SK-N-SH (cell line): ENCODE data around the gene CLASP1. TPM values are rescaled to one million over a fixed set of nuclear protein-coding genes. Genes with fewer than 3 reads are reported as not detected.

Experiments
- CTCF ChIA-PET: fragments of 300-600, 350-600 bp; formaldehyde crosslinking; extraction: SDS; loops from one replicate; lab custom pipeline; 2021; lab: Yijun Ruan, JAX
- POLR2A ChIA-PET: fragments of 350-600 bp; sonication (Branson Sonifier 250); formaldehyde crosslinking; extraction: SDS; loops from one replicate; lab custom pipeline; 2020; ENCODE audit warnings: antibody characterized with exemption, inconsistent platforms; lab: Yijun Ruan, JAX
- DNase-seq: peaks from one replicate; pipeline ENCODE4 v3.0.0; 2012
- H2AFZ ChIP-seq: fragments of 200-600 bp; sonication (generic); 2 replicates; pipeline ENCODE4 v1.8.1; 2016; ENCODE audit warnings: antibody characterized with exemption, mild to moderate bottlenecking, low read depth
- H3F3A ChIP-seq: fragments of 200-600 bp; sonication (generic); replicated peaks from 2 replicates; pipeline ENCODE3; 2016; ENCODE audit warnings: antibody characterized with exemption, mild to moderate bottlenecking; ENCODE audit not compliant: insufficient read depth
- H3K27ac ChIP-seq, 2 experiments: fragments of 200-500 bp in 1 of 2; fragments of 200-600 bp in 1 of 2; sonication (Bioruptor generic) in 1 of 2; sonication (generic), shearing (Covaris generic) in 1 of 2; 2 replicates each; pipeline versions ENCODE4 v1.5.1 to v1.6.1; 2014 to 2016; ENCODE audit warnings: low read depth in 2 of 2, inconsistent platforms in 1 of 2, low read length in 1 of 2, mild to moderate bottlenecking in 1 of 2, mixed read lengths in 1 of 2
- H3K27me3 ChIP-seq: fragments of 200-600 bp; sonication (generic), shearing (Covaris generic); 2 replicates; pipeline ENCODE4 v1.6.1; 2016; ENCODE audit warnings: mixed run types; ENCODE audit not compliant: insufficient read depth
- H3K36me3 ChIP-seq, 2 experiments: fragments of 200-500 bp in 1 of 2; fragments of 200-600 bp in 1 of 2; sonication (Bioruptor generic) in 1 of 2; sonication (generic) in 1 of 2; replicated peaks in 1 of 2; 2 replicates each; pipeline versions ENCODE3 to v1.5.1; 2014 to 2016; ENCODE audit warnings: low read length in 1 of 2, mild to moderate bottlenecking in 1 of 2; ENCODE audit not compliant: insufficient read depth in 2 of 2, control insufficient read depth in 1 of 2
- H3K4me1 ChIP-seq, 2 experiments: fragments of 200-500 bp in 1 of 2; fragments of 200-600 bp in 1 of 2; sonication (Bioruptor generic) in 1 of 2; sonication (generic), shearing (Covaris generic) in 1 of 2; 2 replicates each; pipeline versions ENCODE4 v1.5.1 to v1.6.1; 2014 to 2016; ENCODE audit warnings: low read depth in 1 of 2, low read length in 1 of 2, mixed run types in 1 of 2; ENCODE audit not compliant: insufficient read depth in 2 of 2, control insufficient read depth in 1 of 2
- H3K4me2 ChIP-seq: fragments of 200-600 bp; sonication (generic), shearing (Covaris generic); 2 replicates; pipeline ENCODE4 v1.6.1; 2017; ENCODE audit warnings: mixed run types
- H3K4me3 ChIP-seq, 2 experiments: fragments of 200-500 bp in 1 of 2; fragments of 200-600 bp in 1 of 2; sonication (Bioruptor generic) in 1 of 2; sonication (generic), shearing (Covaris generic) in 1 of 2; 2 replicates each; pipeline versions ENCODE4 v1.5.1 to v1.8.1; 2014 to 2016; ENCODE audit warnings: low read depth in 2 of 2, inconsistent platforms in 1 of 2, low read length in 1 of 2, mild to moderate bottlenecking in 1 of 2, mixed read lengths in 1 of 2, moderate library complexity in 1 of 2
- H3K79me2 ChIP-seq: fragments of 200-600 bp; sonication (generic); 2 replicates; pipeline ENCODE4 v1.8.1; 2017; ENCODE audit warnings: mild to moderate bottlenecking; ENCODE audit not compliant: insufficient read depth
- H3K9ac ChIP-seq: fragments of 200-600 bp; sonication (generic); 2 replicates; pipeline ENCODE4 v1.6.1; 2017; ENCODE audit warnings: mixed run types
- H3K9me2 ChIP-seq: fragments of 200-600 bp; sonication (generic); 2 replicates; pipeline ENCODE4 v1.6.1; 2017; ENCODE audit warnings: mixed run types
- H3K9me3 ChIP-seq: fragments of 200-600 bp; sonication (generic); 2 replicates; pipeline ENCODE4 v1.6.1; 2017; ENCODE audit warnings: mixed run types, mild to moderate bottlenecking, moderate library complexity
- H4K20me1 ChIP-seq: fragments of 200-600 bp; sonication (generic); 2 replicates; pipeline ENCODE4 v1.6.1; 2017; ENCODE audit warnings: mild to moderate bottlenecking, mixed run types; ENCODE audit not compliant: insufficient read depth
- ELF1 ChIP-seq: IDR thresholded peaks from 2 replicates; pipeline ENCODE4 v1.4.0; 2012
- FOXJ3 ChIP-seq: sonication (generic); formaldehyde crosslinking; IDR thresholded peaks from 2 replicates; pipeline ENCODE4 v1.5.1; 2020; ENCODE audit warnings: mild to moderate bottlenecking, missing genetic modification reagents
- GABPA ChIP-seq: IDR thresholded peaks from 2 replicates; pipeline ENCODE4 v1.4.0; 2012; ENCODE audit warnings: low read depth, mild to moderate bottlenecking
- IRF3 ChIP-seq: fragments of 150-350 bp; IDR thresholded peaks from 2 replicates; pipeline ENCODE4 v1.6.1; 2016; ENCODE audit warnings: mild to moderate bottlenecking, low read depth, low read length
- JUND ChIP-seq: IDR thresholded peaks from 2 replicates; pipeline ENCODE4 v1.4.0; 2012
- MEF2A ChIP-seq: IDR thresholded peaks from 2 replicates; pipeline ENCODE4 v1.4.0; 2012; ENCODE audit warnings: low read depth, borderline replicate concordance
- MXI1 ChIP-seq: IDR thresholded peaks from 2 replicates; pipeline ENCODE4 v1.6.1; 2012; ENCODE audit warnings: mild to moderate bottlenecking, low read depth, low read length, improper control_type of control experiment
- NFIC ChIP-seq: IDR thresholded peaks from 2 replicates; pipeline ENCODE4 v1.4.0; 2012; ENCODE audit warnings: borderline replicate concordance
- PBX3 ChIP-seq: IDR thresholded peaks from 2 replicates; pipeline ENCODE4; 2012
- POLR2AphosphoS5 ChIP-seq: IDR thresholded peaks from 2 replicates; pipeline ENCODE4 v1.6.1; 2012; ENCODE audit warnings: low read depth, low read length
- RAD21 ChIP-seq: IDR thresholded peaks from 2 replicates; pipeline ENCODE4 v1.6.1; 2012; ENCODE audit warnings: mild to moderate bottlenecking, low read length
- REST ChIP-seq: IDR thresholded peaks from 2 replicates; pipeline ENCODE4 v1.6.1; 2012; ENCODE audit warnings: mild to moderate bottlenecking, low read depth, low read length, moderate library complexity
- RXRA ChIP-seq: IDR thresholded peaks from 2 replicates; pipeline ENCODE4 v1.4.0; 2012; ENCODE audit warnings: low read depth, mild to moderate bottlenecking, borderline replicate concordance
- TAF1 ChIP-seq: IDR thresholded peaks from 2 replicates; pipeline ENCODE4 v1.6.1; 2012; ENCODE audit warnings: low read depth, mild to moderate bottlenecking, low read length, moderate library complexity, borderline replicate concordance
- TEAD4 ChIP-seq: IDR thresholded peaks from 2 replicates; pipeline ENCODE4 v1.4.0; 2012; ENCODE audit warnings: mild to moderate bottlenecking, borderline replicate concordance; ENCODE audit not compliant: insufficient read depth
- USF1 ChIP-seq: IDR thresholded peaks from 2 replicates; pipeline ENCODE4 v1.4.0; 2012; ENCODE audit warnings: low read depth, borderline replicate concordance
- YY1 ChIP-seq: IDR thresholded peaks from 2 replicates; pipeline ENCODE4 v1.4.0; 2012; ENCODE audit warnings: low read depth, mild to moderate bottlenecking
- ZBTB33 ChIP-seq: IDR thresholded peaks from 2 replicates; pipeline ENCODE4 v1.4.0; 2012; ENCODE audit warnings: low read depth, borderline replicate concordance
- WGBS: methylation state at CpG from one replicate; pipeline ENCODE4 v1.1.6; 2017; ENCODE audit warnings: low lambda C conversion rate; 5-methylcytosine and 5-hydroxymethylcytosine counted together
- polyA plus RNA-seq, 3 experiments: library from polyadenylated mRNA; depleted of rRNA; stranded (reverse); fragments of >200 nt; gene quantifications; 2 replicates each; pipeline ENCODE4 v1.2.3, GENCODE V29; 2012

Gene CLASP1
- polyA plus RNA-seq, 1 of the 3 experiments (the other 2 are of a cell fraction): 4.9 TPM

GRCh38 chr2:121420486-121420885 is 228.8 kb downstream of the CLASP1 start:
- ChIA-PET CTCF (interaction anchor here (1.4 to 1.9 kb wide), 2 partner anchors 18 to 21 kb away, joined by 4 to 7 read pairs; no protein-coding TSS in a partner anchor), POLR2A (no interaction called here)
- Histone ChIP-seq H3K9me2 (no peaks in the 10 kb centered on the region), H3K9ac (no peak overlapping the region), H3F3A (no peaks in the 10 kb centered on the region), H2AFZ (no peak overlapping the region), H3K27ac (no peak overlapping the region), H4K20me1 (no peaks in the 10 kb centered on the region), H3K36me3 (peaks cover 42 to 74% of the 10 kb centered on the region in 2 experiments), H3K4me3 (no peak overlapping the region), H3K79me2 (peaks cover 4% of the 10 kb centered on the region; the same call in 1 of the 2 replicates), H3K4me1 (no peaks in the 10 kb centered on the region; a peak in 1 of 4 replicates), H3K4me2 (no peak overlapping the region), H3K9me3 (no peaks in the 10 kb centered on the region), H3K27me3 (no peaks in the 10 kb centered on the region)
- WGBS: 93% methylated on average over 5 of the region's 5 CpGs
- no peak for DNase-seq
- TF ChIP-seq POLR2AphosphoS5 (no peak), YY1 (no peak), FOXJ3 (CRISPR knock-in tag) (no peak), MXI1 (no peak), REST (no peak)

- no peaks in the 10 kb centered on the region for H4K20me1 ChIP-seq
- DNase-seq: no peak
- H3F3A ChIP-seq: no peaks in the 10 kb centered on the region
- ChIA-PET POLR2A (no interaction called here), CTCF (interaction anchor here (1.0 to 1.9 kb wide), 2 partner anchors 17 to 22 kb away, joined by 3 to 4 read pairs; no protein-coding TSS in a partner anchor)
- H3K27me3 ChIP-seq: no peaks in the 10 kb centered on the region
- no peaks in the 10 kb centered on the region for H3K9me3 ChIP-seq
- H3K9me2 ChIP-seq: no peaks in the 10 kb centered on the region
- WGBS: 95% methylated on average over 3 of the region's 3 CpGs
- H3K79me2 ChIP-seq: peaks cover 4% of the 10 kb centered on the region; the same call in 1 of the 2 replicates
- H3K4me2 ChIP-seq: no peak overlapping the region
- H3K4me1 ChIP-seq: no peaks in the 10 kb centered on the region; a peak in 1 of 4 replicates
- H2AFZ ChIP-seq: no peak overlapping the region
- no peak overlapping the region for H3K27ac ChIP-seq
- H3K4me3 ChIP-seq: no peak overlapping the region
- H3K9ac ChIP-seq: no peak overlapping the region
- H3K36me3 ChIP-seq: peaks cover 29 to 69% of the 10 kb centered on the region in 2 experiments
- TF ChIP-seq USF1: no peak
- TF ChIP-seq RXRA: no peak
- no peak for TF ChIP-seq MEF2A
- TF ChIP-seq RAD21: no peak
- TF ChIP-seq ZBTB33: no peak
- TF ChIP-seq JUND: no peak
- TF ChIP-seq IRF3: no peak
- TF ChIP-seq TEAD4: no peak
- TF ChIP-seq GABPA: no peak
- no peak for TF ChIP-seq YY1
- TF ChIP-seq TAF1: no peak
- no peak for TF ChIP-seq NFIC
- no peak for TF ChIP-seq PBX3
- TF ChIP-seq ELF1: no peak
Observed at GRCh38 chr2:121419081-121419699, 230.1 kb downstream of the CLASP1 start.
